Left renal pelvis (tissue), 4 donors: Measurements from ENCODE around the gene DNAJA4. TPM values are rescaled to one million over a fixed set of nuclear protein-coding genes. Genes with fewer than 3 reads are reported as not detected.

ENCODE experiments used
- DNase-seq, 4 donors: peaks; one replicate each; pipeline ENCODE4 v3.0.0-alpha.2; 2013; ENCODE audit warnings: low read depth in 4 of 4, low spot score in 3 of 4
- polyA plus RNA-seq, 4 donors: library from polyadenylated mRNA; unstranded; fragments of 120-200 nt; gene quantifications; one replicate each; pipeline ENCODE4 v1.2.1, GENCODE V29; 2013; ENCODE audit not compliant: insufficient read length in 4 of 4

Gene DNAJA4
- polyA plus RNA-seq, 4 donors, result 21.2 to 28.4 (median 25.4) TPM

DNA sequence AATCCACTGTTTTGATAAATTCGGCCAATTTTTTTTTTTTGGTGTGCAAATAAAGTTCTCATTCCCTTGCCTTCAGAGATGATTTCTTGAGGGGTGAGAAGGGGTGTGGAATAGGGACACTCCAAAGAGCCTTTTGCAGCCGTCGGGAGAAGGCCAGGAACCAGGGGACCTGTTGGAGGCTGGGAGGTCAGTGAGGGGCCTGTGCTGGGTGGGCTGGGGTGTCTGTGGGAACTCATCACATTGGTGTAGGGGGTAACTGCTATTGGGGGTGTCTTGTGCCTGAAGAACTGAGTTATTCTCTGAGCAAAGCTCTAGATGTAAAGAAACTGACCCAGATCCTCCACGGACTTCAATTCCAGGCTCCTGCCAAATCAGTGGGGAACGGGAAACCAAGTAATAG, 48.6 kb downstream of the DNAJA4 start:
- DNase-seq, result no peak

DNA sequence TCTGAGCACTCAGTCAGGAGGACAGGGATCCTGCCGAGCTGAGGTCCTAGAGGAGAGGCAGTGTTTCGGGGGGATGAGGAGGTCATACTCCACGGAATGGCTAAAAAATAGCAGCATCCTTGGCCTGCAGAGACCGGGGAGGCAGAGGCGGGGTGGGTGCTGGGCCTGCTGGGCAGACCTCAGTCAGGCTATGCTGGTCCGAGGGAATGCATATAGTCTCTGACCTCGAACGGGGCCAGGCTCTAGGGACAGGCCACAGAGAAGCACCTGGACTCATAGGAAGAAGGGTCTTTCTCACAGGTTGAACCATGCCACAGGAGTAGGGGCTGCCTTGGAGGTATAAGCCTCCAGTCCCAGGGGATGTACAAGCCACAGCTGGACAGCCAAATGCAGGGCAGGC, 49.0 kb downstream of the DNAJA4 start:
- no peak for DNase-seq

DNA sequence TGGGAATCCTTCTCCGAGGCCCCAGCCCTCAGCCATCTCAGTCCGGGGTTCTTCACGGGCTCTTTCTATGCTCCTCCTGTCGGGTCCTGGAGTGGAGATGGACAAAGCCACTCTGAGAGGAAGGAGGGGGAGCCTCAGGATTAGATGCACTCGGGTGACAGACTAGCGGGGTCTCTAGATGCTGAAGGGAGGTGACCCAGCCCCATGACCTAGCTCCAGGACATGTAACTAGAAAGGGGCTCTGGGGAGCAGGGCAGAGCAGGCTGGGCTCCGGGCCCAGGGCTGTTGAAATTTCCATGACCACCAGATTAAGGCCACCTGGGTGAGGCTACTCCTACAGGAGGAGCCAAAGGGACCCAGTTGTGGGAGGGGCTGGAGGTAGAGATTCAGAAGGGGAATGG, 49.8 kb downstream of the DNAJA4 start:
- no peak for DNase-seq

DNA sequence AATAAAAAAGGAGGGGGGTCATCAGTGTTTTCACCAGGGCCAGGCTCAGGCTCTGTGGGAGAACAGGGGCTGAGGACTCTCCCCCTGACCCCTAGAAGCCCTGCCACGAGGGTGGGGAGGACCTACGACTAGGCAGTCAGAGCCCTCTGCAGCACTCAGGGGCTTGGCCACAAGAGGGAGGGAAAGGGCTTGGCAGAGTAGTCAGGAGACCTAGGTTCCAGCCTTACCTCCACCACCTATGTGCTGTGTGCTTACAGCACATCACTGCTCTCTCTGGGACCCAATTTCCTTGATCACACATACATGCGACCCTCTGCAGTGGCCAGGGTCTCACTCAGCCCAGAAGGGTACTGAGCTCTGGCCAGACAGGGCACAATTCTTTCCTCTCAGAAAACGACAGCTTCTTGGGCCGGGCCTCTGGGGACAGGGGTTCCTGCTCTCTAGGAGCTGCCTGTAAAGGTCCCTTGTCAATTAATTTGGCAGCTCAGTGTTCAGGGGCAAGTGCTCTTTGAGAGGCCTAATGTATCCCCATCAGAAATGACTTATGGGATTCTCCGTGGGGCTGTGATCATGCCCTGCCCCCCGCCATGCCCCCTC, 51.4 kb downstream of the DNAJA4 start:
- DNase-seq, result no peak

DNA sequence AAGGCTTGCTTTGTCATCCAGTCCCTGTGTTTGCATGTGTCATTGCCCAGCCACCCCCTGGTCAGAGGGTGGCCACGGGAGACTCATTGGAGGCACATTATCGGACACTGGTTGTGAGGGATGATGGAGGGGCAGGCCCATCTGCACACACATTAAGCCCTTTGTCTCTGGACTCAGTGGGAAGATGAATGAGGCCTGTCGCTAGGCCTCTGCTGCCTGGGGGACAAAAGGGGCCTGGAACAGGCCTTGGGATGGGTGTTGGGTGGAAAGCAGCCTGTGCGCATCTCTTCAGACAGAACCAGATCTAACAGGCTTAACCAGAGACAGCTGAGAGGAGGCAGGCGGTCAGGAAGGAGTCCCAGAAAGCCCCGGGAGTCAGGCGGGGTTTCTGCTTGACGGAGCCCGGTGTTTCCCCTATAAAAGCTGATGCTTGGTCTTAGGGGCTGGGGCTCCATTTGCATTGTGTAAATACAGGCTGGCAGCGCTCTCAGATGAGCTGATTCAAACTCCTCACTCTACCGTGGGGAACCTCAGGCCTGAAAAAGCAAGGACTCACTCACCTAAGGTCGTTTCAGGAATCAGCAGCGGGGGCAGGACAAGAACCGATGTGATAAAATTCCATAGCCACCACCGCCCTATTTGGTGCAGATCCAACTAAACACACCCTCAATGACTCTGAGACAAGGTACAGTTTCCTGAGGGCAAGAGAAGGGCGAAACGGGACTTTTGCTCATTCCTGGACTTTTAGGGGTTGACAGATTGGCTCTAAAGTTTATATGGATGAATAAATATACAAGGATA, 52.1 kb downstream of the DNAJA4 start:
- DNase-seq, result peak in 1 of 4 donors; percentile 42

DNA sequence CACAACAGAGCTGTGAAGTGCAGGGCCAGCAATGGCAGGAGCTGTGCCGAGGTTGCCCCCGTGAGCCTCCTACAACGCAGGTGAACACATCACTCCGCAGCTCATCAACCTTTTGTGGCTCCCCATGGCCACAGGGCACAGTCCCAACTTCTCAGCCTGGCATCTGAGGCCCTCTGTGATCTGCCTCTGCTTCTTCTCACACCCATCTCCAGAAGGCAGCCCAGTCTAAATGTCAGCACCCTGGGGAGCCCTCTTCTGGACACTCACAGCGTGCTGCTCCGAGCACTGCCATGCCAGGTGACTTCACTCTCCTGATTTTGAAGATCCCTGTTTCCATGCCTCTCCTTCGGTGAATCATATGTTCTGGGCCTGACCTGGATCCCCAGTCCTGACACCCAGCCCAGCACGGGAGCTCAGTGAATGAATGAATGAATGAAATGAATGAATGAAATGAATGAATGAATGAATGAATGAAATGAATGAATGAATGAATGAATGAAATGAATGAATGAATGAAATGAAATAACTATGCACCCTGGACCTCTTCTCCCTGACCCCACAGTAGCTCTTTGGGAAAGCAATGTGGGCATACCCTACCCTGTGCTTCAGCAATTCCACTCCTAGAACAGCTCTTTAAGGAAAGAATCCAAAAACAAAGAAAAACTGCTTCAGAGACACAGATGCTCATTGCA, 52.9 kb downstream of the DNAJA4 start:
- no peak for DNase-seq

DNA sequence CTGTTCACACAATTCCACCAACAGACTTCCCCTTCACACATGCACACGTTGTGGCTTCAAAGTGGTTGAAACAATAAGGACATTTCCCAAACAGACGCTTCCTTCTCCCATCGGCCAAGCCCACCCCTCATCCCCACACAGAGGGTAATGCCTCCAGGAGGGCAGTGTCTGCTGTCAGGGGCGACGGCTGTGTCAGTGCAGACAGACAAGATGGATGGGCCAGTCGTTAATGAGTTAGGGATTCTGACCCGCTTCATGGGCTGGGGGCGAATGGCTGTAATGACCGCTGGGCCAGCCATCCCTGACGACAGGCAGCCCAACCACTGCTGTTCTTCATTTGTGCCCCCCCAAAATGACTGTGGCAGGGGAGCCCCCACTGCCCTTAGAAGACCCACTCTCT, 55.2 kb downstream of the DNAJA4 start:
- no peak for DNase-seq

DNA sequence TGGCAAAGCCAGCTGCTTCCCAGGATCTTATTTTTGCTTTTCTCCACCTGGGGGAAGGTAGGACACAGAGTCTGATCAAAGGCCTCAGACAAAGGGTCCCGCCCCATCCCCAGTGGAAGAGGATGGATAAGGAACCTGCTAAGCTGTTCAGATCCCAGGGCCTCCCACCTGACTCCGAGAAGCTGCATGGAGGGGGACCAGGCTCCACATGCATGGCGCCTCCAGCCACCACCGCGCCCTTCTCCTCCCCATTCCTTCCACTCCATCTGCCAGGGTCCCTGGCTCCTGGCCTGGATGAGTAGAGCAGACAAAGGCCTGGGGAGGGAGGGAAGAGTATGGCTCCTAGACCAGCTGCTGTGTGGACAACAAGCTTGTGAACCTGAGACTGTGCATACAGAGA, 55.8 kb downstream of the DNAJA4 start:
- no peak for DNase-seq

DNA sequence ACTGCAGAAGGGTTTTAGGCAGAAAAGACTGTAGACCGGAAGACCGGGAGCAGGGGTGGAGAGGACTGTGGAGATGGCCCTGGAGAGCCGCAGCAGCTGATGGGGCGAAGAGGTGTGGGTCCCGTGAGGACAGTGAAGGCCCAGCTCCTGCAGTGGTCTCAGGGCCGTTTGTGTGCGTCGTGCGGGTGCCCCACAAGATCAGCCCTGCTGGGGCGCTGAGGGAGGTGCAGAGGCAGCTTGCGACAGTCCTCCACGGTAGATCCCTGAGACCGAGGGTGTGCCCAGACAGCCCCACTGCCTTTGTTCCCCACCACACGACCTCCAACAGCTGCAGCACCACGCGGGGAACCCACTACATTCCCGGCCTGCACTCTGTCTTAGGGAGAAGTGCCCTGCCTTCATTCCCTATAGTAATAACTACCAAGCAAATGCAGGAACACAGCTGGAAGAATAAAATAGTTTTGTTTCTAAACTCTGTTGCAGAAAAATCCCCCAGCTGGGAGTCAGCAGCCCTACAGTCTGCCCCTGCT, 56.7 kb downstream of the DNAJA4 start:
- DNase-seq, result no peak

DNA sequence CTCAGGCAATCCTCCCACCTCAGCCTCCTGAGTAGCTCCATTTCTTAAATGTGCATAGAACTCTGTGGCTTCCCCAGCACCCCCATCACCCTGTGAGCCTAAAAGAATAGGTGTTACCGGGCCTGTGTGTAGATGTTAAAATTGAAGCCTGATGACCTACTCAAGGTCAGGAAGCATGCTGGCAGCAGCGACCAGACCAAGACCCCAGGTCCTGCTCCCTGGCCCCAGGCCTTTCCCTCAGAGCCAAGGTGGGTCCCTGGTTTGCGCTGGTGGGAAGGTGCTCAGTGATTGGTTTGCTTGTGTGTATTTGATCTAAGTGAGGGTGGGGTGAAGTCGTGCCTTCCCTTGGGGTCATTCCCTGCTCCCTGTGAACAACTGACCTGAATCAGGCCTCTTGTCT, 57.4 kb downstream of the DNAJA4 start:
- DNase-seq, result no peak

DNA sequence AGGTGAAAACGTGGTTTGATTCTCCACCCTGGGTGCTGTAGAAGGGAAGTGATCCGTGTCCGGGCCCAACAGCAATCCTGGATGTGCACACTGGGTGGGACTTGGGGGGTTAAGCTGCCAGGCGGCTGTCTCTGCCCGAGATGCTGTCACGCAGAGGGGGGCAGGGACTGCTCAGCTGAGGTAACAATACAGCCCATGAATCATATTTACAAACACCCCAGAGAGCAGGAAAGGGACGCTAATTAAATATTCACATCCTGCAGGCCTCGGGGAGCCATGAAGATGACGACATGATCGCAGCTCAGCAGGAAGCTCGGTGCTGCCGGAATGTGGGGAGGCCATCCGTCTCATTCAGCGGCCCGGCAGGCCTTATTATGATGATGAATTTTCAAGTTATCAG, 57.9 kb downstream of the DNAJA4 start:
- DNase-seq, result no peak

DNA sequence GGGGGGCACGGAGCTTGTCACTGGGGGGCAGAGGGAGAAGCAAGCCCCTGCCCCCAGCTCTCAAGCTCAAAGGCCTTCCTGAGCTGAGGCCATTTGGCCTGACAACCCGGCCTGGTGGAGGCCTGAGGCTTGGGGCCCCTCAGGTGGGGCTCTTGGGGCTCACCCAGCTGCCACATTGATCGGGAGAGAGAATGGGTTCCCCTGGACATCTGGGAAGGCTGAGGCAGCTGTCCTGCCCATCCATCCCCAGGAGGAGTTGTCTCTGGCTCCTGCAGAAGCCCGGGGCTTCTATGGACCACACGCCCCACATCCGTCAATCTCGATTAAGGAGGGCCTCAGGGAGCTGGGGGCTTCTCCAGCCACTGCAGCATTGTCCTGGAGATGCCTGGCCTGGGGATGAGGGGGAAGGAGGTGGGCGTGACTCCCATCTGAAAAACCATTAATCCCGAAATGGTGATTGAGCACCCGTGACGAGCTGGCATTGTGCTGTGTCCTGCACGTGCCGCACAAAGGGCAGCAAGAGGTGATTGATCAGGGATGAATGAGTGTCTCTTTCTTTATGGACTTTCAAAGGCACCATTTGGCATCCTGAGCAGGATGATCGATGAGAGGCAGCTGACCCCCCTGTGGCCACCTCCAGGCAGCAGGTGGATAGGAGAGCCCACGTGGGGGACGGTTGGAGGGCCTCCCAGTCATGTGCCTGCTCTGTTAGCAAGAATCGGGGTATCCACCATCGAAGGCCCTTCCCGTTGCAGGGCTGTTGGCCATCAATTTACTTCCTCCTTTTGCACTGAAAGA, 58.6 kb downstream of the DNAJA4 start:
- DNase-seq, result no peak

DNA sequence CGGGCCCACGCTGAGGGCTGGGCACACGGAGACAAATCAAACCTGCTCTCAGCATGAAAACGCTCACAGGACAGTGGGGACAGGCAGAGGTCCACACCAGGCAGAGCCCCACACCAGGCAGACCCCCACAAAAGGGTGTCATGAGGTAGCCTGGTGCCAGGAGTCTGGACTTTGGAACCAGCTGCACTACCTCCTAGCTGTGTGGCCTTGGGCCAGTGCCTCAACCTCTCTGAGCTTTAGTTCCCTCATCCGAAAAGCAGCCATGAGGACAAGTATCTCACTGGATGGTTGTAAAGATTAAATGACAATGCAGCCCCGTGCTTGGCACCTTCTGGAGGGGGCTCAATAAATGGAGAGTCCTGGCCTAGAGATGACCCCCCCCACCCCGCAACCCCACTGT, 59.3 kb downstream of the DNAJA4 start:
- DNase-seq, result no peak

DNA sequence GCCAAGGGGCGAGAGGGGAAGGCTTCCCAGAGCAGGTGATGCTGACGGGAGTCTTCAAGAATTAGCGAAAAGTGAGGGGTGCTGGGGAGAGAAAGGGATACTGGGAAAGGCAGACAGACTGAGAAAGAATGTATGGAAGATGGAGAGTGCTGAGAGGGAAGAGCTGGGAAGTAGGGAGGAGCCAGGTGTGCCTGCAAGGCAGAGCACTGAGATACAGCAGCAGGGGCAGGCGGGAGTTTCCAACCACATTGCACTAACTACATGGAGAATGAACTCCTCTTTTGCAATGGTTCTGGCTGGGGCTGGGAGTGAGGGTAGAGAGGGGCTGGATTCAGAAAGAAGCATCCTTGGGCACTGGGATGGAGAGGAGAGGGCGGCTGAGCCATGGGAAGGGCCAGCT, 59.8 kb downstream of the DNAJA4 start:
- no peak for DNase-seq

DNA sequence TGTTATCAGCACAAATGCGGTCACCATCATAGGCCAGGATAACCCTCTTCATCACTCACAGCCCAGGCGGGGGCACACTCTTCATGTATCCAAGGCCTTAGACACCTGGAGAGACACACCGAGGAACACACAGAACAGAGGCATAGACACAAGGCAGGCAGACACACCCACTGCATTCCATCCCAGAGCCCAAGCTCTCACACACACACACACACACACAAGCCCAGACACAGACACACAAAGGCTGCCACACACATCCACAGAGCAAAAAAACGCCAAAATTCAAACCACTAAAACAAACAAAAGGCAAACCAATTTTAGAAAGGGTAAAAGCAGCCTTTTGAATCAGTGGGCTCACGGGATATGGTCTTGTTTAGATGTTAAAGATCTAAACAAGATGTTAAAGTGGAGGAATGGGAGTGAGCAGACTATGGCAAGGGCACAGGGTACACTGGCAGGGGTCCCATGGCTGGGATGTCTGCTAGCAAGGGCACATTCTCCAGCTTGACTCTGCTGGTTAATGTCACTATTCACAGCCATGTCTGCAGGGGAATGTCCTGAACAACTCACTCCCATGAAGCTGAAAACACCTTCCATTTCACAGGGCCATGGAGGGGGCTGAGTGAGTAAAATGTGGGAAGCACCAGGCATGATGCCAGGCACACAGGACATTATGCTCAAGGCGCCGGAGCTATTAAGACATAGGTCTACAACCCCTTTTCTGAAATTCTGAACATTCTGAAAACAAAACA, 60.9 kb downstream of the DNAJA4 start:
- DNase-seq, result no peak

DNA sequence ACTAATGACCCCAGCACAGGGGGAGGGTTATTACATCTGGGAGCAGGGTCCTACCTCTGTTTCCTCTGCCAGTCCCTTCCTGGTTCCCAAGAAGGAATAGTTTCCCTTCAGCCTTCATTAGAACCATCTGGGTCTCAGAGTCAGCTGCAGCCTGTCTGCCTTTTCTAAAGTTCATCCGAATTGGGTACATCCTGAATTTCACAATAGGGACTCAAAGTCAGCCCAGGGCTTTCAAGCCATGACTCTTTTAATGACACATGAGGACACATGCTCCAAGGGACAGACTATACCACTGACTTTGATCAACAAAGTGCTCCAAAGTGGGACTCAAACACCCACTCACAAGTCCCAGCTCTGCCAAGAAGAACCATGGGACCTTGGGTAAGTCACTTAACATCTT, 63.1 kb downstream of the DNAJA4 start:
- DNase-seq, result no peak

DNA sequence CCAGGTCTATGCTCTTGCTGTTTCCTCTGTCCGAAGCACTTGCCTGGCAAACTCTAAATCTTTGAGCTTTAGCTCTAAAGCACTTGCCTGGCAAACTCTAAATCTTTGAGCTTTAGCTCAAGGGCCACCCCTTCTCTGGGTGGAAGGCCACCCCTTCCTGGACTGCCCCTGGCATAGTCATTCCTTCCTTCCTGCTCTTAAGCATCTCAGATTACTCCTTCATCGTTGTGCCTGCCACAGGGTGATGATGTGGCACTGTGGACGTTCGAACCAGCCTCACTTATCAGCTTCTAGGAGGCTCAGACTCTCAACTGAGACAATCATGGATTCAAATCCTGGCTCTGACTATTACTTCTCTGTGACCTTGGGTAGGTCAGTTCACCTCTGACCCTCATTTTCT, 65.3 kb downstream of the DNAJA4 start:
- no peak for DNase-seq
